HL-60 (cell line): ENCODE results near the gene CLDN15.

Experiments
- CTCF ChIP-seq: IDR thresholded peaks from one replicate; pipeline ENCODE4 v1.5.1; 2011; ENCODE audit warnings: low read length, control low read depth, inconsistent platforms; ENCODE audit not compliant: insufficient read depth
- GABPA ChIP-seq: IDR thresholded peaks from 2 replicates; pipeline ENCODE4 v1.6.1; 2012; ENCODE audit warnings: low read depth
- POLR2AphosphoS5 ChIP-seq: IDR thresholded peaks from 2 replicates; pipeline ENCODE4 v1.6.1; 2012; ENCODE audit warnings: low read depth
- REST ChIP-seq: IDR thresholded peaks from 2 replicates; pipeline ENCODE4 v1.6.1; 2012; ENCODE audit warnings: low read depth; ENCODE audit not compliant: insufficient replicate concordance

- TF ChIP-seq CTCF (no peak), GABPA (no peak), REST (no peak), POLR2AphosphoS5 (no peak)
Measured at GRCh38 chr7:101185258-101185839, 52.3 kb downstream of the CLDN15 start.
